G401 (cell line): ENCODE measurements around the gene MYL10. TPM values are rescaled to one million over a fixed set of nuclear protein-coding genes. Genes with fewer than 3 reads are reported as not detected.

Experiments used
- DNase-seq: peaks from one replicate; pipeline ENCODE4 v3.0.0-alpha.2; 2015; ENCODE audit warnings: low spot score
- in situ Hi-C: cut with HindIII; loops from 2 replicates; pipeline ENCODE4 v1.10.0; 2016; ENCODE audit warnings: low sequenced_read_pairs, mixed read lengths
- total RNA-seq: library from RNA; depleted of rRNA; stranded (reverse); fragments of >200 nt; shearing (Covaris generic); gene quantifications from 2 replicates; pipeline ENCODE4 v1.2.3, GENCODE V29; 2014; rRNA removed

Gene MYL10
- 0.17 TPM in 1 of 2 replicates, not detected in the other for total RNA-seq

DNA sequence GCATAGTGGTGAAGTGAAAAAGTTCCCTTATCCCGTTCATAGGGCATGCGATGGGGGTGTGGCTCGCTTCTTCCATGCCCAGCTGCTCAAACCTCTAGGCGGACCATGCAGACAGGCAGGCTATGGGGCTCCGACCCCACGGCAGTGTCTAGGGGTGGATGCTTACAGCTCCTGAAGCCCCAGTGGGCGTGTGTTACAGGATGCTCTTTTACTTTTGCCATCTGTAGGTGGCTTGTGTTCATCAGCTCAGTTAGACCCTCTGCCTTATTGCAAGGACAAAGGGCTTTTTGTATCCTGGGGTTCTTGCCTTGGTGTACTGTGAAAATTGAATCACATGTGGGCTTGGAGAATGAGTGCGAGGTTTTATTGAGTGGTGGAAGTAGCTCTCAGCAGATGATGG lies at the start of gene MYL10:
TSS of gene MYL10 (minus strand) at position 126 of the 400 bp plus-strand sequence. CDS start 178 bp downstream, outside the sequence.
- DNase-seq, result no peak
- in situ Hi-C loops, result no loop called here

DNA sequence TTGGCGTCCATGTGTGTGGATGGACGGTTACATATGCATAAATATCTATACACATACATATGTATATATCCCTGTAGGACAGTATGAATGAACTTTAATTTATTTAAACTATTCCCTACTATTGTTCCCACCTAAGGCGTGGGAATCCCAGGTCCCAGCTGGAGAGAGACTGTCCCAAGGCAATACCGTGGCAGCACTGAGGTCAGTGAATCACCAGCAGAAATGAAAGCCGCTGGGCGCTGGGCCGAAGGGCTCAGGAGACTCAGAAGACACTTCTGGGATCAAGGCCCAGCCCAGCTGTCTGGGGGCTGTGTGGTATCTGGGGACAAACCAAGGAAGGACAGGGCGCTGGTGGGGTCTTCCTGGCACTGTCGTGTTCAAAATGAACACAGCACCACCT lies 49.6 kb upstream of the MYL10 start:
- no peak for DNase-seq
- in situ Hi-C loops, result no loop called here

DNA sequence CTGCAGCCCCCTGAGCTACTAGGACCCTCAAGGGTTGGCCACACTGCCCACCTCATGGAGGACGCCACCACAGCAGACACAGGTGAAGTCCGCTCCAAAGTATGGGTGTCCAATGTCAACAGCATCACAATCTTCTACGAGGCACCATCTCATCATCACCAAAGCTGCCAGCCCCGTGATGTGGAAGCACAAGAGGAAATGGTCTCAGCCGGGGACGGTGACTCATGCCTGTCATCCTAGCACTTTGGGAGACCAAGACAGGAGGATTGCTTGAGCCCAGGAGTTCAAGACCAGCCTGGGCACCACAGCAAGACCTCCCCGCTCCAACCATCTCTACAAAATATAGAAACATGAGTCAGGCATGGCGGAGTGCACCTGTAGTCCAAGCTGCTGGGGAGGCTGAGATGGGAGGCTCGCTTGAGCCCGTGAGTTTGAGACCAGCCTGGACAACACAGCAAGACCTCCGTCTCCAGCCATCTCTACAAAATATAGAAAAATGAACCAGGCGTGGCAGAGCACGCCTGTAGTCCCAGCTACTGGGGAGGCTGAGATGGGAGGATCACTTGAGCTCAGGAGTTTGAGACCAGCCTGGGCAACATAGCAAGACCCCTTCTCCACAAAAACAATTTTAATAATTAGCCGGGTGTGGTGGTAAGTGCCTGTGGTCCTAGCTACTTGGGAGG lies 48.8 kb upstream of the MYL10 start:
- DNase-seq, result no peak
- in situ Hi-C loops, result no loop called here

DNA sequence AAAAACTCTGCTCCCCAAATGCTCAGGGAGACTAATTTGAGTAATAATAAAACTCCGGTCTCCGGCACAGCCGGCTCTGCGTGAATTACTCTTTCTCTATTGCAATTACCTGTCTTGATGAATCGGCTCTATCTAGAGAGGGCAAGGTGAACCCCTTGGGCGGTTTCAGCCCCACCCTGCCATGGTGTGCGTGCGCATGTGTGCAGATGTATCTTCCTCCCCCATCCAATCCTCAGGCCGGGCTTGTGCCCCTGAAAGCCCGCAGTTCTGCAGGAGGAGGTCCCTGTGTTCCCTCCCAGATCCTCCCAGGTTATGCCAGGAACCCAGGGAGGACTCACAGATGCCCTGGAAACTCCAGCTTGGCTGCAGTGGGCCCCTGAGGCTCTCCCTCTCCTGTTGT lies 48.3 kb upstream of the MYL10 start:
- no peak for DNase-seq
- in situ Hi-C loops, result no loop called here

DNA sequence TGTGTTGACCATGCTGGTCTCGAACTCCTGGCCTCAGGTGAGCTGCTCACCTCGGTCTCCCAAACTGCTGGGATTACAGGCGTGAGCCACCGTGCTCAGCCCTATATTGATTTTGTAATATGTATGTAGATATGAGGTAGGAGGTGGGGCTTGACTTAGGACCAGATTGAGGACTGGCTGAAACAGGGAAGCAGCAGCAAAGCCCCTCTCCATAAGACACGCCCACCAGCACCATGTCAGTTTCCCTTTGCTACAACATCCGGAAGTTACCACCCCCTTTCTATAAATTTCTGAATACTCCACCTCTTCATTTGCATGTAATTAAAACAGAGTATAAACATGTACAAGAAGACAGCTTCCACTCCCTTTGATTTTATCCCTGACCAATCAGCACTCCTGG lies 47.9 kb upstream of the MYL10 start:
- DNase-seq, result no peak
- in situ Hi-C loops, result no loop called here

DNA sequence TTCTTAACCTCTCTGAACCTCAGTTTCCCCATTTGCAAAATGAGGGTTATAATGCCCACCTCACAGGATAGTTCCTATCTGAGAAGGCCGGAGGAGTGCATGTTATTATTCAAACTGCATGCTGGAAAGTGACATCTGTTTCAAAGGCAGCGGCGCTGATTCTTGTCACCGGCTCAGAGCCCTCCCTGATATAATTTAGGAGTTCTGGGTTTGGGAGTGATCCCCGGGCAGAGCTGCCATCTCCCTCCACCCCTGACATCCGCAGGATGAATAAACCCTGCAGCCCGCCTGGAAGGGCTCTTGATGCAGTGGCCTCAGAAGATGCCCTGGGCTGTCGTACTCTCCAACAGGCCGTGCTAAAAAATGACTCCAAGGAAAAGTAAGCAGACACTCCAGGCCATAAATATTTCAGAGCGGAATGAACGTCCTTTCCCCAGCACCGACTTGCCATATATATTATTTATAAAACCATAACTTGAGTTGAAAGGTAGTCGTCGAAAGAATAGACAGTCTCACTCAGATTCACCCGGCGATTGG lies 47.0 kb upstream of the MYL10 start:
- in situ Hi-C loops, result no loop called here
- no peak for DNase-seq

DNA sequence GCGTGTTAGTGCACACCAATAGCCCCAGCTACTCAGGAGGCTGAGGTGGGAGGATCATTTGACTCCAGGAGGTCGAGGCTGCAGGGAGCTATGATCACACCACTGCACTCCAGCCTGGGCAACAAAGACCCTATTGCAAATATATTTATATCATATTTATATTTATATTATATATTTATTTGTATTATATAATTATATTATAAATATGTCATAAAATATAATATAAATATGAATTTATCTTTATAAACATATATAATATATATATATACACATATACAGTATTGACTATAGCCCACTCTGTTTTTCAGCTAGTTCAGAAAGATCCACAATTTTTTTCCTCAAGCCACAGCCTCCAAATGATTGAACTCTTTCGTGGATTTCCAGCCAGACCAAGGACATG lies 45.3 kb upstream of the MYL10 start:
- DNase-seq, result no peak
- in situ Hi-C loops, result no loop called here

DNA sequence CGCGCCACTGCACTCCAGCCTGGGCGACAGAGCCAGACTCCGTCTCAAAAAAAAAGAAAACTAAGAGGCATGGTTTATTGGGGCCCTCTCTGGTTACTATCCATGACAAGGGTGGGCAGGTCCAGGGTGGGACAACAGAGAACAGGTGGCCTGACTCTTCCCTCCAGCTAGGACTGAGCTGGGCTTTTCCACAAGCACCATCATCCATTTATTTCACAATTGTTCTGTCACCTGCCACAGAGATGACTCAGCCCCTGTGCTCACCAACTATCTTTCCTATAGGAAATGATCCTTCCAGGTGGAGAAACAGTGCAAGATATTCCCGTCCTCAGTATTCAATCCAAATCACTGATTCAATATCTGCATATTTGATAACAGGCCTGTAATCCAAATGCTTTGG lies 44.9 kb upstream of the MYL10 start:
- in situ Hi-C loops, result no loop called here
- DNase-seq, result no peak

DNA sequence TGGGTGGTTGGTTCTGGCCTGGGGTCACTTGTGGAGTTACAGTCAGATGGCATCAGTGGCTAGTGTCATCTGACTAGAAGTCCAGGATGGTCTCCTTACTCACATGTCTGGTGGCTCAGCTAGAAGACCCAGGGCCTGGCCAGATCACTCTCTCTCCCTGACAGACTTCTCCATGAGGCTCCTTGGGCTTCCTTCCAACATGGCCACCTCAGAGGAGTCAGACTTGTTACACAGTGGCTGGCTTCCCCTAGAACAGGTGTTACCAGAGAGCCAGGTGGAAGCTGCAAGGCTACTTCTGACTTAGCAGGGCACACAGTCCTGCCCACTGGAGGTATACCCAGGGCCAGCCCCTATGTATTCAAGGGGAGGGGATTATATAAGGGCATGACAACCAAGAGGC lies 44.2 kb upstream of the MYL10 start:
- in situ Hi-C loops, result no loop called here
- DNase-seq, result no peak

DNA sequence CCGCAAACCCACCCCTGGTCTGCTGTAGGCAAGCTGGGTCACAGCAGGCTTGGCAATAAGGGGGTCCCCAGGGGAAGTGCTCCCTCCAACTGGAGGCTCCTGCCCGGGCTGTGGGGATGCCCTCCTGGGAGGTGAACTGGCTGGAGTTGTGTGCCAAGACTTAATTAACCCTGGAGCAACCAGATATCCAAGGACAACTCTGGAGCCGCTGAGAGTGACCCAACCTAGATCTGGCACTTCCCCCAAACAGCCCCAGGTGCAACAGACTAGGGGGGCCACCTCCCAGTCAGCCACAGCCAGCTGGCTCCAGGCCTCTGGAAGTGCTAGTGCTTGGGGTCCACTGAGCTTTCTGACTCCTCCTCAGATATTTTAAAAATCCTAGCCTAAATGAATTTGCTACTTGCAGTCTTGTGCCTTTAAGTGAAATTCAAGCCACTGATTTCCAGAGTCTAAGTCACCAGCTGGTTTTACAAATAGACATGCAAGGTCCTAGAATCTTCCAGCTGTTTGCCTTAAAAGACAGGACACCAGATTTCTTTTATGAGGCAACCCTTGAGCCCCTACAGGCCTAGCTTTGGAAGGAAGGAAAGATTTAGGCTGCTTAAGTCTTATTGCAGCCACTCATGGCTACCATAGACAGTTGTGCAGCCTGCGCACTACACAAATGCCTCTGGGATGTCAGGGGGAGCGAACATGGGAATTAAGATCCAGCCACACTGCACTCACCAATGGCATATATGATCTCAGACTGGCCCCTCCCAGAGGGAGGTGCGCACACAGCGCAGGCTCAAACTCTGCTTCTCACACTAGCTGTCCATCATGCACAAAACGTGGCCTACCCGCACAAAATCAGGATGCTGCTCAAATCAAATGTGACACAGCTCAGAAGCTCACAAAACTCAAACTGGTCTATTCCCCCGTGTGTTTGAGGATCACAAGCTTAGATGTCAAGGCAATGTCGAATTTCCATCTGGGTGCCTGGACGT lies 42.6 kb upstream of the MYL10 start:
- no peak for DNase-seq
- in situ Hi-C loops, result no loop called here

DNA sequence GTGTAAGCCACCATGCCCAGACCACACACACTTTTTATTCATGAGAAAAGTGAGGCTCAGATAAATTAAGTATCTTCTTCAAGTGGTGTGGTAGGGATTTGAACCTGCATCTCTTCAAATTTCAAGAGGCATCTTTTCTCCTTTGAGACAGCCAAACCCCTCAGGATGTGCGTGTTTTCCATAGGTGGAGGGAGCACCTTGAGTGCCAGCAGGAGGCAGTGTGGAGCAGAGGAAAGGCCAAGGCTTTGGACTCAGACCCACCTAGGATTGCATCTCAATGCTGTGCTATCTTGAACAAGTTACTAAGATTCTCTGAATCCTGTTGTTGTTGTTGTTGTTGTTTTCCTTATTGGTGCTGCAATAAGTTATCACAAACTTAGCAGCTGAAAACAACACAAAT lies 40.2 kb upstream of the MYL10 start:
- no peak for DNase-seq
- in situ Hi-C loops, result no loop called here

DNA sequence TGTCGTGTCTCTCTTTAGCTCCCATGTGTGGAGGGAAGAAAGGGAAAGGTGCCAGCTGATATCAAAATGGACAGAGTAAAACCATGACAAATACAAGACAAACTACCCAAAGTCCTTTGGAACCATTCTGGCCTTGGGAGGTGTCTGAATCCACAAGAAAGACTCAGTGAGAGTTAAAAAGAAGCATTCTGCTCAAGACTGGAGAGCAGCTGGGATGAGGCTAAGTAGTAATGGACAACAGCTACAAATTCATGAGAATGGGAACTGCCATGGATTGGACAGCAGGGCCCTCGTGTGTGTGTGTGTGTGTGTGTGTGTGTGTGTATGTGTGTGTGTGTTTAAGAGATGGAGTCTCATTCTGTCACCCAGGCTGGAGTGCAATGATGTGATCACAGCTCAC lies 39.6 kb upstream of the MYL10 start:
- in situ Hi-C loops, result no loop called here
- no peak for DNase-seq

DNA sequence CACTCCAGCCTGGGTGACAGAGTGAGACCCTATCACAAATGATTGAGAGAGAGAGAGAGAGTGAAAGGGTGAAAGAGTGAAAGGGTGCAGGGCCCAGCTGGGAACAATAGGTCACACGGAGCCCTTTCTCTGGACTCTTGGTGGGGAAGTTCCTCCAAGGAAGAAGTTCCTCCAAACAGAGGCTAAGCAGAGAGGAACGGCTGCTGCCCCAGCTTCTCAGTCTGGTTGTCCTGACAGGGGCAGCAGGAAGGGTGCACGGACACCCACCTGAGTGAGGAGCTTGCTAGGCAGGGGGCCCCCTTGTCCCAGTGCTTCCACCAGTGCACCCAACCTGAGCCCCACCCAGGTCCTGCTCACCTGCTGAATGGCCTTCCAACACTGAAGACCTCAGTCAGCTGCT lies 38.8 kb upstream of the MYL10 start:
- DNase-seq, result no peak
- in situ Hi-C loops, result no loop called here

DNA sequence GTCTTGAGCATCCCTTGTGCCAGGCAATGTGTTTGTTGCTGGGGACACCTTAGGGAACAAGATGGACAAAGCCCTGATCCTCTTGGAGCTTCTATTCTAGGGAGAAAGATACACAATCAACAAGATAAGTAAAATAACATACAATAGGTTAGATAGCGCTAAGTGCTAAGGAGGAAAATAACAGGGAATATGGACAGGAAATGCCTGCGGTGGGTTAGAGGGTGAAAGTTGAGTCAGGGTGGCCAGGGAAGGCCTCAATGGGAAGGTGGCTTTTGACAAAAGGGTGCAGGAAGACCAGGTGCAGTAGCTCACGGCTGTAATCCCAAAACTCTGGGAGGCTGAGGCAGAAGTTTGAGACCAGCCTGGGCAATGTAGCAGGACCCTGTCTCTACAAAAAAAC lies 38.3 kb upstream of the MYL10 start:
- no peak for DNase-seq
- in situ Hi-C loops, result no loop called here

DNA sequence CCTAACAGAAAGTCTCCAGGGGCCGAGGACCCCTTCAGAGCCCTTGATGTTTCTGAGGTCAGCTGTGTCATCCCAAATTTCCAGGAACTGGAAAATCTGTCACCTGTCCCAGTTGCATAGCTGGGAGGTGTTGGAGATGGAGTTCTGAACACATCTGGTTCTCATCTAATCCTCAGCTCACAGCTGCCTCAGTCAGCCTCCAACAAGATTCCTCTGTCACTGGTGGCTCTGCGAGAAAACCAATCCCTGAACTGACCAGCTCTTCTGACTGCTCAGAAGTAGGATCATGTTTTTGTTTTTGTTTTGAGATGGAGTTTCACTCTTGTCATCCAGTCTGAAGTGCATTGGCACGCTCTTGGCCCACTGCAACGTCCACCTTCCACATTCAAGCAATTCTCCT lies 37.6 kb upstream of the MYL10 start:
- in situ Hi-C loops, result no loop called here
- no peak for DNase-seq

DNA sequence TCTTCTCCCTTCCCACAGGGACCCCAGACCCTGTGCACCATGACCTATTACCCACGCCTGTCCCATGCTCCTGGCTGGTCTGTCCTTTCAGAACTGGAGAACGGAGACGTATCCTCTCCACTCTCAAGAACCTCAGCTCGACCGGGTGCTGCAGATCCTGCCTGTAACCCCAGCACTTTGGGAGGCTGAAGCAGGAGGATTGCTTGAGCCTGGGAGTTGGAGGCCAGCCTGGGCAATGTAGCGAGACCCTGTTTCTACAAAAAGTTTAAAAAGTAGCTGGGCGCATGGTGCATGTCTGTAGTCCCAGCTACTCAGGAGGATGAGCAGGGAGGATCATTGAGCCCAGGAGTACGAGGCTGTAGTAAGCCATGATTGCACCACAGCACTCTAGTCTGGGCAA lies 37.2 kb upstream of the MYL10 start:
- DNase-seq, result no peak
- in situ Hi-C loops, result no loop called here

DNA sequence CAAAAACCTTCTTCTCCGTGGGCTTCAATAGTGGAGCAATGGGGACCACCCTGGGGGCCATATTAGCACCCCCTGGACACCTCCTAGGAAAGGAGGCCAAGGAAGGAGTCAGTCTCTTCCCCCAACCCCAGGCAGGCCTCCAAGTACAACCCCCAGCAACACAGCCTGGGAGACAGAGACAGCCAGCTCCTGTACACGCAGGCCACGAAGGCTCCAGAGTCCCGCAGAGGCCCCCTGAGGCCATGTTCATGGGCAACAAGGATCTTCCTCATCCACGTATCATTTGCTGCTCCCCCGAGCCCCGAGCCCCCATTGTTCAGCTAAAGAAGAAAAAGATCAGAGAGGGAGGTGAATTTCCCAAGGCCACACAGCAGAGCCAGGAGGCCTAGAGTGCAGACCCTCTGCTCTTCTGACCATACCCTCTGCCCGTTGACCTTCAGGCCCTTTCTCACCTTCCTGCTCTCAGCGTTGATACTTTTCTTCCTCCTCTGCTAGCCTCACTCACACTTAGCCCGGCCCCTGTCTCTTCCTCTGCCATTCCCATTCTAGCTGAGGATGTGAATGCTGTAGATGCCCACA lies 35.9 kb upstream of the MYL10 start:
- in situ Hi-C loops, result no loop called here
- no peak for DNase-seq

DNA sequence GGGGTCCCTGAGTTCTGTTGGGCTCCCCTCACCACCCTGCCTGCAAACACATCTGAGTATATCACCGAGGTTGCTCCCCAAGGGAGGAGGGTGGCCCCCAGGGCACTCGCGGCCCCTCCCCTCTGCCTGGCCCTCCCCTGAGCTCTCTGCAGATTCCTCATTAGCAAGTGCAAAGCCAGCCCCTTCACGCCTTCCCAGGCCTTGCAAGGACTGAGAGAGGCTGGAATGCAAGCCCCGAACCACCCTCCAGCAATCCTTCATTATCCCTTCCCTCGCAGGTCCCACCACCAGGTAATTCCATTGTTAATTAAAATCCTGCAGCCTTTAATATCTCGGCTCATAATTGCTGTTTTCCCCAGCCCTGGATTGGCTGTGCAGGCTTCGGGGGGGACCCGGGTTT lies 35.3 kb upstream of the MYL10 start:
- no peak for DNase-seq
- in situ Hi-C loops, result no loop called here

DNA sequence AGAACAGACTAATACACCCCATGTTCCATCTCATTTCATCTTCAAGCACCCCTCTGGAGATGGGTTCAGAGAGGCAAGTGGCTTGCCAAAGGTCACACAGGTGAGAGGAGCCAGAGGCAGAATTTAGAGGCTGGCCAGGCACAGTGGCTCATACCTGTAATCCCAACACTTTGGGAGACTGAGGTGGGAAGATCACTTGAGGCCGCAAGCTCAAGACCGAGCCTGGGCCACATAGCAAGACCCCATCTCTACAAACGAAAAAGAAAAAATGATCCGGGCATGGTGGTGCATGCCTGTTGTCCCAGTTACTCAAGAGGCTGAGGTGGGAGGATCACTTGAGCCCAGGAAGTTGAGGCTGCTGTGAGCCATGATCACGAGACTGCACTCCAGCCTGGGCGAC lies 34.7 kb upstream of the MYL10 start:
- DNase-seq, result no peak
- in situ Hi-C loops, result no loop called here

DNA sequence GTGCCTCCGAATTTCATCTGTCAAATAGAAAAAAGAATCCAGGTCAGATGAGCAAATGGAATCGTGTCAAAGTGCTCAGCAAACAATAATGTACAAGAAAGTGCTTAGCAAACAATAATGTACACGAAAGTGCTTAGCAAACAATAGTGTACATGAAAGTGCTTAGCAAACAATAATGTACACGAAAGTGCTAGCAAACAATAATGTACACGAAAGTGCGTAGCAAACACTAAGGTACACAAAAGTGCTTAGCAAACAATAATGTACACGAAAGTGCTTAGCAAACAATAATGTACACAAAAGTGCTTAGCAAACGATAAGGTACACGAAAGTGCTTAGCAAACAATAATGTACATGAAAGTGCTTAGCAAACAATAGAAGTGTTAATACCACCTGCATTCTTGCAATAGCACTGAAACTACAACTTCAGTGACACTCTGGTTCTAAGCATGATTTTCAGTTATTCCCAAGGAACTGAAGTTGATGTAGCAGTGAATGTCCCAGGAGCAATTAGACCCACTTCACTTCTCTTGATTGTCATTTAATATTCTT lies 33.4 kb upstream of the MYL10 start:
- in situ Hi-C loops, result no loop called here
- no peak for DNase-seq
